Stomach (tissue), 9 donors: ENCODE data around the gene KLHL2. TPM values are rescaled to one million over a fixed set of nuclear protein-coding genes. Genes with fewer than 3 reads are reported as not detected.

Experiments used
- DNase-seq, 2 donors: peaks; one replicate each; pipeline versions ENCODE4 v3.0.0 to v3.0.0-alpha.2; 2013 to 2019
- H3K27ac ChIP-seq, 5 donors: fragments of 200-600 bp in 4 of 5; sonication (generic) in 4 of 5; one replicate each; pipeline ENCODE4 v1.5.1; 2013 to 2019; ENCODE audit warnings: mild to moderate bottlenecking in 1 of 5, moderate library complexity in 1 of 5
- H3K27me3 ChIP-seq, 3 donors: fragments of 200-600 bp; sonication (generic); one replicate each; pipeline ENCODE4 v1.5.1; 2017 to 2019; ENCODE audit warnings: mixed run types in 1 of 3
- H3K36me3 ChIP-seq, 4 donors: fragments of 200-600 bp; sonication (generic); 1 replicate in 3 of 4; 2 replicates in 1 of 4; pipeline ENCODE4 v1.5.1; 2016 to 2019
- H3K4me1 ChIP-seq, 4 donors: fragments of 200-600 bp; sonication (generic); one replicate each; pipeline ENCODE4 v1.5.1; 2016 to 2019
- H3K4me3 ChIP-seq, 4 donors: fragments of 200-600 bp; sonication (generic) in 3 of 4; one replicate each; pipeline ENCODE4 v1.5.1; 2016 to 2019; ENCODE audit warnings: mild to moderate bottlenecking in 1 of 4
- H3K9me3 ChIP-seq, 4 donors: fragments of 200-600 bp; sonication (generic); one replicate each; pipeline ENCODE4 v1.5.1; 2016 to 2019
- CTCF ChIP-seq, 7 experiments: fragments of 450-650 bp in 4 of 7; fragments of 200-600 bp in 3 of 7; sonication (generic) in 3 of 7; IDR thresholded peaks; one replicate each; pipeline ENCODE4 v1.5.1; 2016 to 2019; ENCODE audit warnings: antibody characterized with exemption in 7 of 7, control low read depth in 2 of 7, mild to moderate bottlenecking in 1 of 7
- EP300 ChIP-seq: sonication (generic); formaldehyde crosslinking; IDR thresholded peaks from one replicate; pipeline ENCODE4 v1.6.1; 2017; ENCODE audit warnings: antibody characterized with exemption
- POLR2A ChIP-seq, 4 donors: fragments of 450-650 bp; IDR thresholded peaks; one replicate each; pipeline ENCODE4 v1.6.1; 2016; ENCODE audit warnings: antibody characterized with exemption in 4 of 4, control low read depth in 2 of 4, mild to moderate bottlenecking in 1 of 4, moderate library complexity in 1 of 4
- POLR2AphosphoS5 ChIP-seq, 3 donors: sonication (generic); formaldehyde crosslinking; IDR thresholded peaks; one replicate each; pipeline ENCODE4 v1.6.1; 2016; ENCODE audit warnings: antibody characterized with exemption in 3 of 3
- WGBS, 5 donors: extraction: QIAGEN DNeasy Blood & Tissue Kit in 3 of 5; methylation state at CpG; one replicate each; pipeline versions ENCODE4 v1.1.5 to v1.1.7; 2013 to 2018; 5-methylcytosine and 5-hydroxymethylcytosine counted together
- intact Hi-C: fragments of 100-400 bp; cut with DNase I; formaldehyde crosslinking; loops from one replicate; pipeline ENCODE4 v1.15.1; 2023; ENCODE audit warnings: low total_unique reads
- polyA plus RNA-seq, 3 donors: library from polyadenylated mRNA; stranded (reverse); fragments of 200-250 nt; gene quantifications; one replicate each; pipeline ENCODE4 v1.2.3, GENCODE V29; 2013
- total RNA-seq, 5 donors: library from RNA; depleted of rRNA; stranded (reverse); fragments of >200 nt; gene quantifications; one replicate each; pipeline versions ENCODE4 v1.1.0 to v1.2.3, GENCODE V29; 2014 to 2016
- donor health status: healthy with polysubstance abuse.
- donor health status: Bipolar disorder and iron deficiency.
- donor health status: healthy.

The KLHL2 gene
- total and polyA plus RNA-seq, 8 donors: 11.1 to 34.3 (median 15.1) TPM

DNA sequence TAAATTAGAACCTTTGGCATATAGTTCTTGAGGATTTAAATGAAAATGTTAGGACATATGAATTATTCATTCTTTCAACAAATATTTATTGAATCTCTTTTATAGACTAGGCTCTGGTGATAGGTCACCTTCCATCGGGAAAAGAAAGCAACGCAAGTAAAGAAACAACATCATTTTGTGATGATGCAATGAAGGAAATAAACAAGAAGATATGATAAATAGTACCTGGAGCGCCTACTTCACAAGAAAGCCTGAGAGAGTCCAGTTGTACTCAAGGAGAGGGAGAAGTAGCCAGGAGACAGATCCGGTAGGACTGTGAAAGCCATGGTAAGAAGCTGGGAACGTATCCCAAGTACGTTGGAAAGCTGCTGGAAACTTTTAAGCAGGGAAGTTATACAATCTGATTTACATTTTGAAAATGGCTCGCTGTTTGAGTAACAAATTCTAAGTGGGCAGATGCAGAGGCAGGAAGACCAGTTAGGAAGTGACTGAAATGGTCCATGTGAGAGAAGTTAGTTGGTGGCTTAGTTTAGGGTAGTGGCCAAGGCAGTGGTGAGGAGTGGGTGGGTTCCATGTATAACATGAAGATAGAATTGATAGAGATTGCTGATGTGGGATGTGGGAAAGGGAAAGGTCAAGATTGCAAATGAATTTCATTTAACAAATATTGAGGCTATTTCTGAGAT, 153.8 kb downstream of the KLHL2 start:
- Histone ChIP-seq H3K27ac (no peak overlapping the region), H3K9me3 (no peaks in the 10 kb centered on the region), H3K4me1 (no peaks in the 10 kb centered on the region), H3K27me3 (no peaks in the 10 kb centered on the region), H3K36me3 (no peaks in the 10 kb centered on the region), H3K4me3 (no peak overlapping the region)
- DNase-seq: no peak
- intact Hi-C loops: no loop called here
- 79 to 91% (median 88%) methylated on average over 7 of the region's 7 CpGs for WGBS, 5 donors
- no peak for TF ChIP-seq EP300

DNA sequence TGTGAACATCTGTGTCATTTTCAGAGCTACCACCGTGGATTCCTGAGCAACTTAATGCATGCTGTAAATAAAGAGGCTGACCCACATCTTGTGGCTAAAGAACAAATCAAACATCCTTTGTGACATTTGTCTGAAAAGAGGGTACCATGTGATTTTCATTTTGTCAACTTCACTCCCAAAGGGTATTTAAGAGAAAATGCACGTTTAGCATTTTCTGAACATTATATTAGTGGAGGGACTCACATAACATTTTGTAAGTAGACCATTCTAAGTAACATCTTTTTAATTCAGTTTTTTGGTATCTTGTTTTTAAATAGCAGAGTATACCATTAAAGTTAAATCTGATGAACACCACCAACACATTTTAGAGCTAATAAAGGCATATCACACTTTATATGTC, 154.4 kb downstream of the KLHL2 start:
- intact Hi-C loops: no loop called here
- no peak overlapping the region for H3K4me3 ChIP-seq
- H3K27me3 ChIP-seq: no peaks in the 10 kb centered on the region
- DNase-seq: no peak
- no peaks in the 10 kb centered on the region for H3K9me3 ChIP-seq
- no peaks in the 10 kb centered on the region for H3K36me3 ChIP-seq
- 57 to 78% (median 61%) methylated on average over 2 of the region's 2 CpGs for WGBS, 5 donors
- H3K4me1 ChIP-seq: no peaks in the 10 kb centered on the region
- TF ChIP-seq CTCF (IDR thresholded peaks at IDR 0.05) (no peak), POLR2AphosphoS5 (IDR thresholded peaks at IDR 0.05) (no peak), POLR2A (IDR thresholded peaks at IDR 0.05) (no peak), EP300 (no peak)
- no peak overlapping the region for H3K27ac ChIP-seq

- no peaks in the 10 kb centered on the region for H3K27me3 ChIP-seq
- 72 to 79% (median 74%) methylated on average over 2 of the region's 2 CpGs for WGBS, 5 donors
- no peak for DNase-seq
- H3K4me1 ChIP-seq: no peaks in the 10 kb centered on the region
- TF ChIP-seq CTCF (IDR thresholded peaks at IDR 0.05) (no peak), POLR2A (IDR thresholded peaks at IDR 0.05) (no peak), POLR2AphosphoS5 (IDR thresholded peaks at IDR 0.05) (no peak), EP300 (no peak)
- no peaks in the 10 kb centered on the region for H3K9me3 ChIP-seq
- H3K36me3 ChIP-seq: no peaks in the 10 kb centered on the region
- intact Hi-C loops: no loop called here
- no peak overlapping the region for H3K27ac ChIP-seq
- H3K4me3 ChIP-seq: no peak overlapping the region
These were observed 157.2 kb downstream of the KLHL2 start for GRCh38 chr4:165364452-165365080.

DNA sequence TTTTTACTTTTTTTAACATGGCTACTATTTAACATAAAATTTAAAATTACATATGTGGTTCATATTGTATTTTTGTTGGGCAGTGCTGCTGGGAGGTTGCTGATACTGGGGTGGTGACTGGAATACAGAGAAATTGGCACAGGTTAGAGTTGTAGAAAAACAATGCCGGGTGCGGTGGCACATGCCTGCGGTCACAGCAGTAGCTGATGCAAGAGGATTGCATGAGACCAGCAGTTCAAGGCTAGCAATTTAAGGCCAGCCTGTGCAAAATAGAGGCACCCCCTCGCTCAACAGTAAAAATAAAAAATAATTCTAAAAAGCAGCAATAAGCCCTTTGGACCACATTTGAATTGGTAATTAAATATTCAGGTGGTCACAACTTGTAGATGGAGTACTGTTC, 159.7 kb downstream of the KLHL2 start:
- WGBS, 5 donors: 50 to 78% (median 59%) methylated on average over 4 of the region's 4 CpGs
- TF ChIP-seq POLR2A (IDR thresholded peaks at IDR 0.05) (no peak), CTCF (IDR thresholded peaks at IDR 0.05) (no peak), EP300 (no peak), POLR2AphosphoS5 (IDR thresholded peaks at IDR 0.05) (no peak)
- Histone ChIP-seq H3K9me3 (no peaks in the 10 kb centered on the region), H3K4me3 (no peak overlapping the region), H3K27me3 (no peaks in the 10 kb centered on the region), H3K27ac (no peak overlapping the region), H3K36me3 (no peaks in the 10 kb centered on the region), H3K4me1 (no peaks in the 10 kb centered on the region)
- intact Hi-C loops: no loop called here
- DNase-seq: peak in 1 of 2 donors; percentile 30

DNA sequence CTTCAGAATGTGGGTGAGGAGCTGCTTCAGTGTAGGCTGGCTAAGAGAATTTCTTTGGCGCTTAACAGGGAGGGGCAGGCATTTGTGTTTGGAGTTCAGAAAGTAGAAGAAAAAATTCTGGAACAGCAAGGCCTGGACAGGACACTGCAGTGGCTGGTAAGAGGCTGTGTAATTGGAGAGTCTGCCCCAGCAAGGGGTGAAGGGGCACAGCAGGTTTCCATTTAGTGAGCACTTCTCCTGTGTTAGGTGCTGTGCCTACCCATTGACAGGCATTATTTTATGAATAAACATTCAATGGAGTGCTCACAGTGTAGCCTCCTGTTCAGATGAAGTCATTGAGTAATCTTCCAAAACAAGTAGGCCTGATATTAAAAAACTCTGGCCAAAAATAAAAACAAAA, 160.8 kb downstream of the KLHL2 start:
- Histone ChIP-seq H3K4me1 (no peaks in the 10 kb centered on the region), H3K4me3 (no peak overlapping the region), H3K27ac (no peak overlapping the region), H3K9me3 (no peaks in the 10 kb centered on the region), H3K36me3 (no peaks in the 10 kb centered on the region), H3K27me3 (no peaks in the 10 kb centered on the region)
- no peak for DNase-seq
- intact Hi-C loops: no loop called here
- 86 to 93% (median 88%) methylated on average over 1 of the region's 1 CpG for WGBS, 5 donors
- no peak for TF ChIP-seq POLR2A (IDR thresholded peaks at IDR 0.05)
- no peak for TF ChIP-seq POLR2AphosphoS5 (IDR thresholded peaks at IDR 0.05)
- no peak for TF ChIP-seq CTCF (IDR thresholded peaks at IDR 0.05)
- no peak for TF ChIP-seq EP300
